ENCODE measurements around the gene GREB1.

The GREB1 gene

GRCh38 chr2:11667194-11667593 lies 133.3 kb downstream of the GREB1 start:
- DNase-seq, result no peak

- no peak for DNase-seq
Observed at GRCh38 chr2:11667866-11668637, 134.2 kb downstream of the GREB1 start.

GRCh38 chr2:11669454-11670291 lies 135.8 kb downstream of the GREB1 start, which contains the start of gene NTSR2:
TSS of gene NTSR2 (minus strand) at chr2:11670195. CDS start at chr2:11670129, 66 bp downstream.
- DNase-seq, result no peak

- no peak for DNase-seq
Observed at GRCh38 chr2:11672407-11672806, 138.6 kb downstream of the GREB1 start.

GRCh38 chr2:11674983-11675382 lies 141.1 kb downstream of the GREB1 start:
- no peak for DNase-seq

- no peak for DNase-seq
Observed at GRCh38 chr2:11675423-11676112, 141.7 kb downstream of the GREB1 start.

- peak; percentile 59 for DNase-seq
Observed at GRCh38 chr2:11676640-11677039, 142.8 kb downstream of the GREB1 start.

- DNase-seq, result peak; percentile 13
Observed at GRCh38 chr2:11677136-11678055, 143.6 kb downstream of the GREB1 start.

GRCh38 chr2:11678306-11678960 lies 144.6 kb downstream of the GREB1 start:
- DNase-seq, result no peak

- no peak for DNase-seq
Observed at GRCh38 chr2:11679016-11679415, 145.2 kb downstream of the GREB1 start.

- DNase-seq, result no peak
Observed at GRCh38 chr2:11679486-11680181, 145.8 kb downstream of the GREB1 start.

GRCh38 chr2:11680182-11680900 lies 146.5 kb downstream of the GREB1 start:
- DNase-seq, result no peak

- no peak for DNase-seq
Observed at GRCh38 chr2:11680901-11681721, 147.3 kb downstream of the GREB1 start.

GRCh38 chr2:11681722-11682589 lies 148.1 kb downstream of the GREB1 start:
- no peak for DNase-seq

- DNase-seq, result no peak
Observed at GRCh38 chr2:11682590-11682915, 148.7 kb downstream of the GREB1 start.

- DNase-seq, result no peak
Observed at GRCh38 chr2:11683476-11683875, 149.6 kb downstream of the GREB1 start.

GRCh38 chr2:11683966-11684365 lies 150.1 kb downstream of the GREB1 start:
- DNase-seq, result no peak

- DNase-seq, result peak; percentile 61
Observed at GRCh38 chr2:11684894-11685460, 151.1 kb downstream of the GREB1 start.

Data from DMS79 (cell line).